ENCODE results near the gene OR14C36.

The OR14C36 gene

DNA sequence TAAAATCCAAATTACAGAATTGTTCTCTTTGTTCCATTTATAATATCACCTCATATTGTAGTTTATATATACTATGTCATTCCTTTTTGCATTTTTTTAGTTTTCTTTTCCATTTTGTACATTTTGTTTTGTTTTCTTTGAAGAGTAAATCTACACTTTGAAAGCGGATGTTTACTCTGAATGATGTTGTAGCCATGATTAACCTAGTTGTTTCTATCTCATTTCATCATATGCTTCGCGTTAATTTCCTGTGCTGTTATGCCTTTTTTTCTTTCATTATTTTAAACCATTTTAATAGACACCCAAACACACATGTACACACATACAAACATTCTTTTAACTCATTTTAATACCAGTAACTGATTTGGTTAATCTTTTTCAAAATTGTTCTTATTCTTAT, 32.3 kb downstream of the OR14C36 start:
- no peak for TF ChIP-seq ZFX (IDR thresholded peaks at IDR 0.05)
- TF ChIP-seq, protein P1, sequence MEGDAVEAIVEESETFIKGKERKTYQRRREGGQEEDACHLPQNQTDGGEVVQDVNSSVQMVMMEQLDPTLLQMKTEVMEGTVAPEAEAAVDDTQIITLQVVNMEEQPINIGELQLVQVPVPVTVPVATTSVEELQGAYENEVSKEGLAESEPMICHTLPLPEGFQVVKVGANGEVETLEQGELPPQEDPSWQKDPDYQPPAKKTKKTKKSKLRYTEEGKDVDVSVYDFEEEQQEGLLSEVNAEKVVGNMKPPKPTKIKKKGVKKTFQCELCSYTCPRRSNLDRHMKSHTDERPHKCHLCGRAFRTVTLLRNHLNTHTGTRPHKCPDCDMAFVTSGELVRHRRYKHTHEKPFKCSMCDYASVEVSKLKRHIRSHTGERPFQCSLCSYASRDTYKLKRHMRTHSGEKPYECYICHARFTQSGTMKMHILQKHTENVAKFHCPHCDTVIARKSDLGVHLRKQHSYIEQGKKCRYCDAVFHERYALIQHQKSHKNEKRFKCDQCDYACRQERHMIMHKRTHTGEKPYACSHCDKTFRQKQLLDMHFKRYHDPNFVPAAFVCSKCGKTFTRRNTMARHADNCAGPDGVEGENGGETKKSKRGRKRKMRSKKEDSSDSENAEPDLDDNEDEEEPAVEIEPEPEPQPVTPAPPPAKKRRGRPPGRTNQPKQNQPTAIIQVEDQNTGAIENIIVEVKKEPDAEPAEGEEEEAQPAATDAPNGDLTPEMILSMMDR (conservative IDR thresholded peaks at IDR 0.05): no peak
- H3K27ac ChIP-seq: no peak overlapping the region

DNA sequence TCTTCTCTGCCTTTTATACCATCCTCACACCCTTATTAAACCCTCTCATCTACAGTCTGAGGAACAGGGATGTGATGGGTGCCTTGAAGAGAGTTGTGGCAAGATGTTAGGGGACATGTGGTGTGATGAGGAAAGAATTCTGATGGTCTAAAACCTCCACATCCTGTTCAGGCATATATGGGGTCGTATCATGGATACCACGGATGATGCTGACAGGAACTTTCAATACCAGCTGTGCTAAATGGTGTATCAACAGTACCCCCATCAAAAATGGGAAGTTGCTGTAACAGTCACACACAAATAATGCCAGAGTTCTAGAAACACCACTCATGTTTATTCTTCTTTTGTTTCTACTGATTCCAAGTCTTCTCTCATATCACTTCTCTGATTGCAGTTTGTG, 39.9 kb downstream of the OR14C36 start:
- no peak overlapping the region for H3K27ac ChIP-seq
- no peak for TF ChIP-seq ZFX (IDR thresholded peaks at IDR 0.05)
- TF ChIP-seq, protein P1 (conservative IDR thresholded peaks at IDR 0.05): no peak

GRCh38 chr1:248393050-248393449, 44.5 kb downstream of the OR14C36 start:
- H3K27ac ChIP-seq: no peak overlapping the region
- TF ChIP-seq ZFX (IDR thresholded peaks at IDR 0.05): no peak
- TF ChIP-seq, protein P1 (conservative IDR thresholded peaks at IDR 0.05): no peak

Measured in C4-2B (cell line).